Adrenal gland (tissue), 5 donors: ENCODE data around the gene CYB5R2.

ENCODE experiments used
- POLR2A ChIP-seq, 2 donors: fragments of 450-650 bp; IDR thresholded peaks; one replicate each; pipeline ENCODE4 v1.6.1; 2017; ENCODE audit warnings: antibody characterized with exemption in 2 of 2, mild to moderate bottlenecking in 2 of 2, moderate library complexity in 1 of 2
- TF ChIP-seq, protein P1 (sequence below), 6 experiments: fragments of 450-650 bp in 4 of 6; fragments of 200-600 bp in 2 of 6; sonication (generic) in 1 of 6; IDR thresholded peaks; 1 replicate in 5 of 6; 2 replicates in 1 of 6; pipeline versions ENCODE4 v1.5.1 to v1.8.0; 2016 to 2021; ENCODE audit warnings: antibody characterized with exemption in 6 of 6, mild to moderate bottlenecking in 2 of 6, moderate library complexity in 1 of 6
- donor health status: DM: no; HTN: no; CAD: no.

- TF ChIP-seq, protein P1, sequence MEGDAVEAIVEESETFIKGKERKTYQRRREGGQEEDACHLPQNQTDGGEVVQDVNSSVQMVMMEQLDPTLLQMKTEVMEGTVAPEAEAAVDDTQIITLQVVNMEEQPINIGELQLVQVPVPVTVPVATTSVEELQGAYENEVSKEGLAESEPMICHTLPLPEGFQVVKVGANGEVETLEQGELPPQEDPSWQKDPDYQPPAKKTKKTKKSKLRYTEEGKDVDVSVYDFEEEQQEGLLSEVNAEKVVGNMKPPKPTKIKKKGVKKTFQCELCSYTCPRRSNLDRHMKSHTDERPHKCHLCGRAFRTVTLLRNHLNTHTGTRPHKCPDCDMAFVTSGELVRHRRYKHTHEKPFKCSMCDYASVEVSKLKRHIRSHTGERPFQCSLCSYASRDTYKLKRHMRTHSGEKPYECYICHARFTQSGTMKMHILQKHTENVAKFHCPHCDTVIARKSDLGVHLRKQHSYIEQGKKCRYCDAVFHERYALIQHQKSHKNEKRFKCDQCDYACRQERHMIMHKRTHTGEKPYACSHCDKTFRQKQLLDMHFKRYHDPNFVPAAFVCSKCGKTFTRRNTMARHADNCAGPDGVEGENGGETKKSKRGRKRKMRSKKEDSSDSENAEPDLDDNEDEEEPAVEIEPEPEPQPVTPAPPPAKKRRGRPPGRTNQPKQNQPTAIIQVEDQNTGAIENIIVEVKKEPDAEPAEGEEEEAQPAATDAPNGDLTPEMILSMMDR (IDR thresholded peaks at IDR 0.05): no peak
- no peak for TF ChIP-seq POLR2A (IDR thresholded peaks at IDR 0.05)
Measured at GRCh38 chr11:7689239-7689638, 15.9 kb upstream of the CYB5R2 start.
